Measurements from ENCODE around the gene RNF103. TPM values are rescaled to one million over a fixed set of nuclear protein-coding genes. Genes with fewer than 3 reads are reported as not detected.

Gene RNF103
- total and polyA plus RNA-seq, 2 of the 8 experiments (the other 6 are each of a cell fraction or from before 2014, with no cell fraction given) = 3.3 to 7.4 TPM

DNA sequence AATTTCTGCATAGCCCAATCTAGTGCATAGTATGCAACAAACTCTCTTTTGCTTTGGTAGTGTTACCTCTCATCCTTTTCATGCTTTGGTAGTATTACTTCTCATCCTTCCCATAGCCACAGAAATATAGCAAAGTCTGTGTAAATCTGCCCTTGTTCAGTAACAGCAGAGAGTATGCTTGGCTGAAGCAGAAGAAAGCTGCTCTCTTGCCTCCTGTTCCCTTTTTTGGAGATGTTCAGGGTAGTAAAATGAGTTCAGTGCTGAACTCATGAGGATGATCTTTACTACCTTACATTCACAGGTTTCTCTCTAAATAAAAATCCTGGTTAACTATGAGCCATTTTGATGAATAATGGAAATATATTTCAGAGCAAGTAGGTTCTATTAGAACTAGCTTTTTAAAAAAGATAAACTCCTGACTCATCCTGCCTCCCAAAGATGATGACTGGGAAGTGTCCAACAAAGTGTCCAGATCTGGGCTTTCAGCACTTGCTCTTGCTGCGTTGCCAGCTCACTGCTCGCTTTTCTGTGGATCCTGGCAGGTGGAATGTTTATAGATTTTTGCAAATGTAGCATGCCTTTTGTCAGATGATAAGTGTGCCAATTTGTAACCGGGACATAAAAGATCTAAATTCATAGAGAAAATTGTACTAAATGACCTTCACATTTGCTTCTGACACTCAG, 31.0 kb downstream of the RNF103 start:
- 84% methylated on average over 3 of the region's 3 CpGs; no CpG with 5 or more reads in 1 of the 2 experiments for WGBS, 2 experiments (ENCODE audit: extremely low coverage in 1 of 2, insufficient coverage in 1 of 2, insufficient read length in 1 of 2, insufficient replicate concordance in 2 of 2, low coverage in 1 of 2, low lambda C conversion rate in 2 of 2, missing lambda C conversion rate in 1 of 2)
- CTCF ChIA-PET (ENCODE audit: partially characterized antibody) = interaction anchor here (0.6 to 1.2 kb wide), 2 partner anchors 12 to 16 kb away, joined by 3 to 6 read pairs; no protein-coding TSS in a partner anchor
- POLR2A ChIA-PET (ENCODE audit: partially characterized antibody) = interaction anchor here (1.5 kb wide), 1 partner anchor 32 kb away, joined by 3 read pairs; no protein-coding TSS in a partner anchor

More for the DNA sequence above, 31.0 kb downstream of the RNF103 start:
- DNase-seq (ENCODE audit: low read depth in 1 of 2, low spot score in 2 of 2) (no peak), FAIRE-seq (no peak)
- no peaks in the 10 kb centered on the region for H4K20me1 ChIP-seq (replicated peaks in 1 of 2; ENCODE audit: control insufficient read depth in 1 of 2, insufficient read depth in 2 of 2, low read length in 2 of 2)
- H2AK5ac ChIP-seq (ENCODE audit: low read depth, low read length) = no peak overlapping the region
- H3K4ac ChIP-seq (replicated peaks; ENCODE audit: insufficient read length, low read depth, low read length) = no peak overlapping the region
- H3K56ac ChIP-seq (replicated peaks; ENCODE audit: insufficient read length, low read depth, low read length) = no peak overlapping the region
- H2BK12ac ChIP-seq (ENCODE audit: low read depth, low read length) = no peak overlapping the region
- H3K9me3 ChIP-seq (ENCODE audit: insufficient read depth in 2 of 2, low read depth in 1 of 2, low read length in 1 of 2) = no peaks in the 10 kb centered on the region
- H3K14ac ChIP-seq (ENCODE audit: insufficient read length) = no peak overlapping the region
- H3K79me2 ChIP-seq (ENCODE audit: control insufficient read depth in 1 of 2, insufficient read depth in 2 of 2, low read length in 2 of 2) = no peaks in the 10 kb centered on the region
- H3K79me1 ChIP-seq (ENCODE audit: low read depth, low read length) = no peaks in the 10 kb centered on the region
- H3K27ac ChIP-seq (ENCODE audit: low read depth, low read length) = no peak overlapping the region
- no peak overlapping the region for H2BK120ac ChIP-seq (replicated peaks; ENCODE audit: low read depth, low read length)
- TF ChIP-seq SRF (IDR thresholded peaks at IDR 0.05; ENCODE audit: low read depth, low read length) (no peak), NANOG (IDR thresholded peaks at IDR 0.05; ENCODE audit: insufficient read depth, low read depth, low read length, poor library complexity, severe bottlenecking) (no peak), PHF8 (conservative IDR thresholded peaks at IDR 0.05; ENCODE audit: low read depth, low read length) (no peak)
- H3K4me3 ChIP-seq (ENCODE audit: extremely low read depth in 1 of 4, insufficient read depth in 2 of 4, low read depth in 3 of 4, low read length in 4 of 4) = no peak overlapping the region
- H3K9ac ChIP-seq (replicated peaks in 1 of 4; ENCODE audit: extremely low read depth in 1 of 4, low read depth in 3 of 4, low read length in 3 of 4) = no peak overlapping the region
- no peak overlapping the region for H4K8ac ChIP-seq (ENCODE audit: extremely low read depth, insufficient read depth, low read length)
- H3K4me1 ChIP-seq (replicated peaks in 1 of 4; ENCODE audit: control insufficient read depth in 3 of 4, insufficient read depth in 4 of 4, low read length in 3 of 4) = no peaks in the 10 kb centered on the region
- H2BK20ac ChIP-seq (ENCODE audit: low read length) = no peak overlapping the region
- no peak overlapping the region for H4K5ac ChIP-seq (ENCODE audit: insufficient read length, low read depth, low read length)
- no peak overlapping the region for H3K23ac ChIP-seq (ENCODE audit: insufficient read length)
- no peaks in the 10 kb centered on the region for H3K23me2 ChIP-seq (ENCODE audit: low read depth, low read length)
- no peaks in the 10 kb centered on the region for H3K27me3 ChIP-seq (replicated peaks in 1 of 4; ENCODE audit: control insufficient read depth in 3 of 4, extremely low read depth in 1 of 4, insufficient read depth in 3 of 4, low read length in 3 of 4)
- H3K18ac ChIP-seq (ENCODE audit: extremely low read depth, low read length) = no peak overlapping the region
- no peak overlapping the region for H2AFZ ChIP-seq (ENCODE audit: low read length)
- H2BK15ac ChIP-seq (ENCODE audit: low read length) = no peak overlapping the region
- no peak overlapping the region for H3K4me2 ChIP-seq (ENCODE audit: insufficient read depth in 1 of 2, low read depth in 2 of 2, low read length in 2 of 2)
- H2BK5ac ChIP-seq (ENCODE audit: low read depth, low read length) = no peak overlapping the region
- no peak overlapping the region for H4K91ac ChIP-seq (replicated peaks; ENCODE audit: insufficient read length, low read length)
- H3K36me3 ChIP-seq (ENCODE audit: control insufficient read depth in 2 of 4, insufficient read depth in 4 of 4, low read length in 3 of 4) = no peaks in the 10 kb centered on the region

All from H1 (cell line).